Suprapubic skin (tissue), 4 donors: Measurements from ENCODE around the gene EFHD1.

Experiments
- POLR2A ChIP-seq, 2 donors: fragments of 450-650 bp; IDR thresholded peaks; one replicate each; pipeline ENCODE4 v1.6.1; 2017; ENCODE audit warnings: antibody characterized with exemption in 2 of 2, mild to moderate bottlenecking in 2 of 2, moderate library complexity in 2 of 2
- POLR2AphosphoS5 ChIP-seq, 3 donors: sonication (generic); formaldehyde crosslinking; IDR thresholded peaks; one replicate each; pipeline ENCODE4 v1.6.1; 2017; ENCODE audit warnings: antibody characterized with exemption in 3 of 3
- TF ChIP-seq, protein P1 (sequence below), 2 donors: fragments of 200-600 bp in 1 of 2; fragments of 450-650 bp in 1 of 2; sonication (generic) in 1 of 2; IDR thresholded peaks; one replicate each; pipeline ENCODE4 v1.5.1; 2016 to 2019; ENCODE audit warnings: antibody characterized with exemption in 2 of 2, mild to moderate bottlenecking in 1 of 2, moderate library complexity in 1 of 2

DNA sequence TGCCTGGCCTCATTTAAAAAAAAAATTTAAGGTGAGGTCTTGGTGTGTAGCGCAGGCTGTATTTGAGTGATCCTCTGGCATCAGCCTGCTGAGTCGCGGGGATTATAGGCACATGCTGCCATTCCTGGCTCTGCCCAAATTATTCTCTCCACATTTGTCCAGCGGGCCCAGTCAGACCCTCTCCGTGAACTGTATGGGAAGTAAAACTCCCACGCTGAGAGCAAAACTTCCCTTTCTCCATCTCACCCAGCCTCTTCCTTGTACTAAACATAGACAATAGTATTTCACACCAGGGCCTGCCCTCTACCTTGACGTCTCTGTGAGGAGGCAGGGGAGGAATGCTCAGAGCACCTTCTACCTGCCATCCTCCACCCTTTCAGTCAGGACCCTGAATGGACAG, 45.9 kb upstream of the EFHD1 start:
- TF ChIP-seq, protein P1, sequence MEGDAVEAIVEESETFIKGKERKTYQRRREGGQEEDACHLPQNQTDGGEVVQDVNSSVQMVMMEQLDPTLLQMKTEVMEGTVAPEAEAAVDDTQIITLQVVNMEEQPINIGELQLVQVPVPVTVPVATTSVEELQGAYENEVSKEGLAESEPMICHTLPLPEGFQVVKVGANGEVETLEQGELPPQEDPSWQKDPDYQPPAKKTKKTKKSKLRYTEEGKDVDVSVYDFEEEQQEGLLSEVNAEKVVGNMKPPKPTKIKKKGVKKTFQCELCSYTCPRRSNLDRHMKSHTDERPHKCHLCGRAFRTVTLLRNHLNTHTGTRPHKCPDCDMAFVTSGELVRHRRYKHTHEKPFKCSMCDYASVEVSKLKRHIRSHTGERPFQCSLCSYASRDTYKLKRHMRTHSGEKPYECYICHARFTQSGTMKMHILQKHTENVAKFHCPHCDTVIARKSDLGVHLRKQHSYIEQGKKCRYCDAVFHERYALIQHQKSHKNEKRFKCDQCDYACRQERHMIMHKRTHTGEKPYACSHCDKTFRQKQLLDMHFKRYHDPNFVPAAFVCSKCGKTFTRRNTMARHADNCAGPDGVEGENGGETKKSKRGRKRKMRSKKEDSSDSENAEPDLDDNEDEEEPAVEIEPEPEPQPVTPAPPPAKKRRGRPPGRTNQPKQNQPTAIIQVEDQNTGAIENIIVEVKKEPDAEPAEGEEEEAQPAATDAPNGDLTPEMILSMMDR (IDR thresholded peaks at IDR 0.05) = no peak
- TF ChIP-seq POLR2AphosphoS5 (IDR thresholded peaks at IDR 0.05) = no peak
- TF ChIP-seq POLR2A (IDR thresholded peaks at IDR 0.05) = no peak
